ENCODE measurements around the gene EPHA10.

DNA sequence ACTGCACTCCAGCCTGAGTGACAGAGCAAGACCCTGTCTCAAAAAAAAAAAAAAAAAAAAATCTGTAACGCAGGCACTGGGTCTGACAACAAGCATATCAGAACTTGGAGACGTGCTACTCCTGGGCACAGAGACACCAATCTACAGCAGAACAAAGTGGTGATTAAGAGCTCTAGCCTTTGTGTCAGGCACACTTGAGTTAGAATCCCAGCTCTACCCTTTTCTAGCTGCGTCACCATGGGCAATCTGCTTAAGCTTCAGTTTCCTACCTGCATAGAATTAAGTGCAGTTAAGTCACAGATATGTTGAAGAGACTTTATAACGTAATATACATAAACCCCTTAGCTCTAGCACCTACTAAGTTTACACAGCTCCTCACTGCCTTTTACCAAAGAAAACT lies 76.0 kb downstream of the EPHA10 start:
- TF ChIP-seq EZH2phosphoT487 (IDR thresholded peaks at IDR 0.05; ENCODE audit: insufficient read depth, low read depth), result no peak
- no peak for TF ChIP-seq EZH2 (IDR thresholded peaks at IDR 0.05; ENCODE audit: insufficient read depth, poor library complexity, severe bottlenecking)
